Activated CD8-positive, alpha-beta memory T cell treated with anti-CD3 and anti-CD28 coated beads, Interleukin-2, amount 10 ng/mL, durations not matched to agents 7 days and 5 days (primary cell): ENCODE results near the gene NOS2. TPM values are rescaled to one million over a fixed set of nuclear protein-coding genes. Genes with fewer than 3 reads are reported as not detected.

Source experiments
- ATAC-seq: fragments of 150-1000 bp; cut with Tn5 transposase; one replicate; pipeline ENCODE4 v1.10.0; 2021; ENCODE audit warnings: moderate library complexity
- CTCF ChIA-PET: fragments of 350-600 bp; sonication (Branson Sonifier 250); formaldehyde crosslinking; loops from one replicate; lab custom pipeline; 2021; ENCODE audit warnings: antibody characterized with exemption; lab: Charles Lee
- DNase-seq: peaks from one replicate; pipeline ENCODE4 v3.0.0-alpha.2; 2020
- H3K27ac Mint-ChIP-seq: one replicate; pipeline ENCODE4 v1.8.0; 2021; ENCODE audit warnings: mild to moderate bottlenecking, mixed read lengths
- H3K27me3 Mint-ChIP-seq: one replicate; pipeline ENCODE4 v1.8.0; 2021; ENCODE audit warnings: mixed read lengths
- H3K36me3 Mint-ChIP-seq: one replicate; pipeline ENCODE4 v1.8.0; 2021; ENCODE audit warnings: mild to moderate bottlenecking, mixed read lengths
- H3K4me1 Mint-ChIP-seq: one replicate; pipeline ENCODE4 v1.8.0; 2021; ENCODE audit warnings: mixed read lengths
- H3K4me3 Mint-ChIP-seq: one replicate; pipeline ENCODE4 v1.8.0; 2021; ENCODE audit warnings: mild to moderate bottlenecking, moderate library complexity, mixed read lengths
- H3K9me3 Mint-ChIP-seq: one replicate; pipeline ENCODE4 v1.8.0; 2022; ENCODE audit warnings: low read depth, mixed read lengths
- total RNA-seq, 2 experiments: library from RNA; stranded (reverse); gene quantifications; one replicate each; pipeline ENCODE4 v1.2.3, GENCODE V29; 2021

The NOS2 gene
- total RNA-seq, 2 experiments from 2014 or later: 0.06 TPM; not detected in 1

- Mint-ChIP-seq H3K4me3 (peak overlapping the region; percentile 33), H3K27ac (no peak overlapping the region), H3K9me3 (no peaks in the 10 kb centered on the region), H3K27me3 (peaks cover 43% of the 10 kb centered on the region), H3K4me1 (peaks cover 4% of the 10 kb centered on the region), H3K36me3 (no peaks in the 10 kb centered on the region)
- CTCF ChIA-PET: interaction anchor here (0.7 to 3.1 kb wide), 4 partner anchors 11 to 321 kb away, joined by 4 to 13 read pairs (median 4); partner anchors contain the start of gene LYRM9
- DNase-seq (no peak), ATAC-seq (no peak)
Observed at GRCh38 chr17:27793906-27794569, 6.3 kb downstream of the NOS2 start.

- no peak overlapping the region for H3K27ac Mint-ChIP-seq
- CTCF ChIA-PET: interaction anchor here (1.0 to 3.1 kb wide), 4 partner anchors 9 to 100 kb away, joined by 3 to 13 read pairs (median 4); partner anchors contain the start of gene LYRM9
- DNase-seq (no peak), ATAC-seq (peak; percentile 61)
- H3K27me3 Mint-ChIP-seq: peaks cover 43% of the 10 kb centered on the region
- H3K36me3 Mint-ChIP-seq: no peaks in the 10 kb centered on the region
- peaks cover 4% of the 10 kb centered on the region for H3K4me1 Mint-ChIP-seq
- no peaks in the 10 kb centered on the region for H3K9me3 Mint-ChIP-seq
- H3K4me3 Mint-ChIP-seq: peak overlapping the region; percentile 33
Observed at GRCh38 chr17:27793168-27793905, 7.0 kb downstream of the NOS2 start.

GRCh38 chr17:27792095-27792494 lies 8.2 kb downstream of the NOS2 start:
- Mint-ChIP-seq H3K27ac (no peak overlapping the region), H3K27me3 (peaks cover 41% of the 10 kb centered on the region), H3K4me3 (no peak overlapping the region), H3K9me3 (no peaks in the 10 kb centered on the region), H3K36me3 (no peaks in the 10 kb centered on the region), H3K4me1 (peaks cover 4% of the 10 kb centered on the region)
- DNase-seq (no peak), ATAC-seq (no peak)
- CTCF ChIA-PET: no interaction called here

- no peak for ATAC-seq
- H3K4me3 Mint-ChIP-seq: no peak overlapping the region
- CTCF ChIA-PET: interaction anchor here (1.4 to 1.5 kb wide), 2 partner anchors 9 to 16 kb away, joined by 3 to 4 read pairs; no protein-coding TSS in a partner anchor
- no peaks in the 10 kb centered on the region for H3K36me3 Mint-ChIP-seq
- no peak overlapping the region for H3K27ac Mint-ChIP-seq
- no peaks in the 10 kb centered on the region for H3K9me3 Mint-ChIP-seq
- H3K4me1 Mint-ChIP-seq: peaks cover 2% of the 10 kb centered on the region
- no peak for DNase-seq
- peaks cover 14% of the 10 kb centered on the region for H3K27me3 Mint-ChIP-seq
Observed at GRCh38 chr17:27788919-27789318, 11.4 kb downstream of the NOS2 start.

GRCh38 chr17:27783440-27784350 lies 16.6 kb downstream of the NOS2 start:
- CTCF ChIA-PET: no interaction called here
- Mint-ChIP-seq H3K4me3 (no peak overlapping the region), H3K27me3 (no peaks in the 10 kb centered on the region)

GRCh38 chr17:27782791-27783206 lies 17.5 kb downstream of the NOS2 start:
- H3K4me3 Mint-ChIP-seq: no peak overlapping the region
- H3K9me3 Mint-ChIP-seq: no peaks in the 10 kb centered on the region
- H3K27ac Mint-ChIP-seq: no peak overlapping the region
- ATAC-seq (no peak), DNase-seq (no peak)
- CTCF ChIA-PET: interaction anchor here (1.0 kb wide), 1 partner anchor 23 kb away, joined by 3 read pairs; no protein-coding TSS in a partner anchor
- H3K27me3 Mint-ChIP-seq: no peaks in the 10 kb centered on the region
- no peaks in the 10 kb centered on the region for H3K36me3 Mint-ChIP-seq
- H3K4me1 Mint-ChIP-seq: peaks cover 7% of the 10 kb centered on the region

More at GRCh38 chr17:27783440-27784350, 16.6 kb downstream of the NOS2 start:
- Mint-ChIP-seq H3K9me3 (no peaks in the 10 kb centered on the region), H3K4me1 (no peaks in the 10 kb centered on the region), H3K36me3 (no peaks in the 10 kb centered on the region), H3K27ac (no peak overlapping the region)
- DNase-seq (no peak), ATAC-seq (no peak)

- no peaks in the 10 kb centered on the region for H3K27me3 Mint-ChIP-seq
- no peaks in the 10 kb centered on the region for H3K9me3 Mint-ChIP-seq
- DNase-seq (no peak), ATAC-seq (no peak)
- peaks cover 7% of the 10 kb centered on the region for H3K4me1 Mint-ChIP-seq
- no peak overlapping the region for H3K27ac Mint-ChIP-seq
- no peak overlapping the region for H3K4me3 Mint-ChIP-seq
- no peaks in the 10 kb centered on the region for H3K36me3 Mint-ChIP-seq
- CTCF ChIA-PET: interaction anchor here (1.3 to 1.4 kb wide), 2 partner anchors 9 to 98 kb away, joined by 3 read pairs; no protein-coding TSS in a partner anchor
Observed at GRCh38 chr17:27780828-27781404, 19.4 kb downstream of the NOS2 start.

- H3K36me3 Mint-ChIP-seq: no peaks in the 10 kb centered on the region
- H3K9me3 Mint-ChIP-seq: no peaks in the 10 kb centered on the region
- DNase-seq (no peak), ATAC-seq (no peak)
- H3K4me1 Mint-ChIP-seq: peaks cover 7% of the 10 kb centered on the region
- H3K4me3 Mint-ChIP-seq: no peak overlapping the region
- CTCF ChIA-PET: interaction anchor here (0.7 to 1.4 kb wide), 4 partner anchors 9 to 112 kb away, joined by 3 read pairs; no protein-coding TSS in a partner anchor
- H3K27ac Mint-ChIP-seq: no peak overlapping the region
- H3K27me3 Mint-ChIP-seq: no peaks in the 10 kb centered on the region
Observed at GRCh38 chr17:27780092-27780827, 20.1 kb downstream of the NOS2 start.

GRCh38 chr17:27778183-27778582 lies 22.1 kb downstream of the NOS2 start:
- H3K27me3 Mint-ChIP-seq: no peaks in the 10 kb centered on the region
- H3K36me3 Mint-ChIP-seq: no peaks in the 10 kb centered on the region
- peaks cover 7% of the 10 kb centered on the region for H3K4me1 Mint-ChIP-seq
- no peaks in the 10 kb centered on the region for H3K9me3 Mint-ChIP-seq
- no peak overlapping the region for H3K27ac Mint-ChIP-seq
- CTCF ChIA-PET: interaction anchor here (1.1 kb wide), 1 partner anchor 473 kb away, joined by 4 read pairs; no protein-coding TSS in a partner anchor
- no peak for DNase-seq
- ATAC-seq: no peak
- no peak overlapping the region for H3K4me3 Mint-ChIP-seq

GRCh38 chr17:27776882-27777624 lies 23.3 kb downstream of the NOS2 start:
- Mint-ChIP-seq H3K9me3 (no peaks in the 10 kb centered on the region), H3K36me3 (no peaks in the 10 kb centered on the region), H3K27me3 (no peaks in the 10 kb centered on the region), H3K27ac (no peak overlapping the region), H3K4me1 (peaks cover 7% of the 10 kb centered on the region), H3K4me3 (no peak overlapping the region)
- DNase-seq (no peak), ATAC-seq (no peak)
- CTCF ChIA-PET: no interaction called here

GRCh38 chr17:27771586-27771985 lies 28.7 kb downstream of the NOS2 start:
- CTCF ChIA-PET: interaction anchor here (1.1 kb wide), 1 partner anchor 34 kb away, joined by 3 read pairs; no protein-coding TSS in a partner anchor
- Mint-ChIP-seq H3K4me3 (no peak overlapping the region), H3K27ac (no peak overlapping the region), H3K36me3 (no peaks in the 10 kb centered on the region), H3K27me3 (no peaks in the 10 kb centered on the region), H3K4me1 (no peaks in the 10 kb centered on the region), H3K9me3 (no peaks in the 10 kb centered on the region)
- DNase-seq (no peak), ATAC-seq (no peak)
